K562 (cell line): Measurements from ENCODE around the gene MET. TPM values are rescaled to one million over a fixed set of nuclear protein-coding genes. Genes with fewer than 3 reads are reported as not detected.

ENCODE experiments used
- ATAC-seq: fragments of 200-7000 bp; cut with Tn5 transposase; 3 replicates; pipeline ENCODE4 v1.9.1; 2020; ENCODE audit warnings: moderate library complexity
- BruUV-seq: library from RNA; stranded (reverse); fragments of 400-500 nt; replicated peaks from 2 replicates; lab custom pipeline; 2021; lab: Mats Ljungman, UMichigan
- CTCF ChIA-PET: fragments of 300-600 bp; formaldehyde crosslinking; extraction: SDS; loops from one replicate; lab custom pipeline; 2021; ENCODE audit warnings: low intra/inter-chr PET ratio; lab: Yijun Ruan, JAX
- POLR2A ChIA-PET: fragments of 300-600, 350-650 bp; sonication (Branson Sonifier 250); formaldehyde crosslinking; extraction: SDS; loops from one replicate; lab custom pipeline; 2021; ENCODE audit warnings: antibody characterized with exemption, inconsistent platforms; lab: Yijun Ruan, JAX
- DNase-seq, 4 experiments: peaks; one replicate each; pipeline versions ENCODE4 v3.0.0 to v3.0.0-alpha.2; 2011 to 2018; ENCODE audit warnings: low spot score in 3 of 4, mixed read lengths in 3 of 4; ENCODE audit errors: extremely low read depth in 1 of 4
- FAIRE-seq: peaks from 2 replicates; lab custom pipeline; 2011; peaks lifted over from hg19 to GRCh38; lab: Jason Lieb, UNC
- H2AFZ ChIP-seq: 2 replicates; pipeline ENCODE4 v1.6.0; 2011; ENCODE audit warnings: low read depth, low read length, control low read depth, inconsistent platforms
- H3K27ac ChIP-seq: fragments of 200-600 bp; 3 replicates; pipeline ENCODE4 v1.8.0; 2011; ENCODE audit warnings: low read depth, mild to moderate bottlenecking, control low read depth, inconsistent platforms, low read length, moderate library complexity, mixed read lengths; ENCODE audit errors: extremely low read depth
- H3K27me3 ChIP-seq, 2 experiments: fragments of 300-600 bp in 1 of 2; 2 replicates in 1 of 2; 3 replicates in 1 of 2; pipeline versions ENCODE4 v1.6.0 to v1.8.0; 2011; ENCODE audit warnings: inconsistent platforms in 2 of 2, low read length in 2 of 2, mild to moderate bottlenecking in 1 of 2, mixed read lengths in 1 of 2, moderate library complexity in 1 of 2; ENCODE audit not compliant: control insufficient read depth in 2 of 2, insufficient read depth in 2 of 2
- H3K36me3 ChIP-seq: fragments of 300-600 bp; 3 replicates; pipeline ENCODE4 v1.8.0; 2011; ENCODE audit warnings: mild to moderate bottlenecking, low read length, inconsistent platforms; ENCODE audit not compliant: control insufficient read depth, insufficient read depth
- H3K4me1 ChIP-seq, 2 experiments: fragments of 200-600 bp in 1 of 2; replicated peaks in 1 of 2; 2 replicates in 1 of 2; 3 replicates in 1 of 2; pipeline versions ENCODE4 v1.5.1 to v1.8.0; 2011; ENCODE audit warnings: inconsistent platforms in 2 of 2, low read length in 2 of 2, mild to moderate bottlenecking in 1 of 2, mixed read lengths in 1 of 2, moderate library complexity in 1 of 2; ENCODE audit not compliant: control insufficient read depth in 2 of 2, insufficient read depth in 2 of 2
- H3K4me2 ChIP-seq: 2 replicates; pipeline ENCODE4 v1.6.1; 2011; ENCODE audit warnings: low read length, control low read depth, inconsistent platforms, mixed read lengths; ENCODE audit not compliant: insufficient read depth
- H3K4me3 ChIP-seq: fragments of 200-600 bp; sonication (generic), shearing (Covaris generic); 2 replicates; pipeline ENCODE4 v1.5.1; 2016; ENCODE audit warnings: control low read depth, inconsistent platforms
- H3K79me2 ChIP-seq: fragments of 200-600 bp; 3 replicates; pipeline ENCODE4 v1.8.0; 2011; ENCODE audit warnings: low read length, inconsistent platforms; ENCODE audit not compliant: control insufficient read depth, insufficient read depth
- H3K9ac ChIP-seq, 2 experiments: 2 replicates each; pipeline versions ENCODE4 v1.6.0 to v1.6.1; 2011; ENCODE audit warnings: low read depth in 2 of 2, low read length in 2 of 2, control low read depth in 1 of 2, inconsistent platforms in 1 of 2, mild to moderate bottlenecking in 1 of 2, mixed read lengths in 1 of 2; ENCODE audit not compliant: insufficient read depth in 1 of 2
- H3K9me1 ChIP-seq: one replicate; pipeline ENCODE4 v1.6.0; 2011; ENCODE audit warnings: inconsistent platforms, mild to moderate bottlenecking, low read length, moderate library complexity; ENCODE audit not compliant: control insufficient read depth, insufficient read depth
- H3K9me3 ChIP-seq: replicated peaks from 2 replicates; pipeline ENCODE4 v1.5.1; 2011; ENCODE audit warnings: low read depth, low read length, inconsistent platforms; ENCODE audit not compliant: control insufficient read depth, insufficient read depth
- H4K20me1 ChIP-seq: replicated peaks from 2 replicates; pipeline ENCODE4 v1.6.1; 2011; ENCODE audit warnings: low read length, inconsistent platforms, mixed read lengths; ENCODE audit not compliant: control insufficient read depth, insufficient read depth
- CREM ChIP-seq: IDR thresholded peaks from 2 replicates; pipeline ENCODE4 v1.6.1; 2014; ENCODE audit warnings: antibody characterized with exemption, low read depth
- PTTG1 ChIP-seq: fragments of 450-650 bp; IDR thresholded peaks from 2 replicates; pipeline ENCODE4 v1.6.1; 2016; ENCODE audit warnings: low read depth, mild to moderate bottlenecking, missing genetic modification characterization, missing compliant biosample characterization
- U2AF2 ChIP-seq: fragments of 200-400 bp; formaldehyde crosslinking; optimal IDR thresholded peaks from 2 replicates; pipeline ENCODE3; 2017; ENCODE audit warnings: low read depth, mild to moderate bottlenecking, low read length
- ZNF121 ChIP-seq: sonication (generic); formaldehyde crosslinking; conservative IDR thresholded peaks from 2 replicates; pipeline ENCODE4 v1.8.0; 2022; ENCODE audit warnings: missing genetic modification reagents
- WGBS: fragments of 100-300 bp; shearing (Covaris generic); methylation state at CpG from one replicate; pipeline ENCODE4 v1.1.6; 2016; ENCODE audit warnings: low coverage, mixed read lengths; ENCODE audit not compliant: insufficient coverage; ENCODE audit errors: missing lambda C conversion rate; 5-methylcytosine and 5-hydroxymethylcytosine counted together
- in situ Hi-C: fragments of 300-500 bp; cut with MboI; formaldehyde crosslinking; loops from 4 replicates; pipeline ENCODE4 v1.15.0; 2018; ENCODE audit warnings: inconsistent platforms, mixed read lengths
- intact Hi-C: fragments of 100-400 bp; cut with micrococcal nuclease; formaldehyde crosslinking; loops from 2 replicates; pipeline ENCODE4 v1.14.2; 2022
- polyA plus RNA-seq, 8 experiments: library from polyadenylated mRNA; depleted of rRNA in 4 of 8; stranded (reverse) in 5 of 8; unstranded in 3 of 8; fragments of >200 nt; fragmentation: Nextera tagmentation in 2 of 8; fragmentation: Illumina TruSeq in 1 of 8; extraction: Ambion mirVana in 2 of 8; extraction: Trizol in 1 of 8; gene quantifications; 2 replicates each; pipeline versions ENCODE4 v1.2.1 to v1.2.3, GENCODE V29; 2011 to 2014; ENCODE audit warnings: inconsistent platforms in 1 of 8, missing spikeins in 1 of 8
- total RNA-seq, 7 experiments: library from RNA; depleted of rRNA in 6 of 7; stranded (reverse); fragments of >200 nt in 6 of 7; fragmentation: Illumina TruSeq in 2 of 7; extraction: Trizol in 2 of 7; gene quantifications; 2 replicates each; pipeline versions ENCODE4 v1.2.1 to v1.2.3, GENCODE V29; 2011 to 2021; ENCODE audit warnings: low replicate concordance in 1 of 7
- TF ChIP-seq, protein P1 (sequence below): sonication (generic); formaldehyde crosslinking; IDR thresholded peaks from 2 replicates; pipeline ENCODE4 v1.8.1; 2022; ENCODE audit warnings: missing genetic modification reagents

The MET gene
- total and polyA plus RNA-seq, 9 of the 15 experiments (the other 6 are each of a cell fraction or from before 2014, with no cell fraction given) = 0.84 to 2.4 (median 1.1) TPM

DNA sequence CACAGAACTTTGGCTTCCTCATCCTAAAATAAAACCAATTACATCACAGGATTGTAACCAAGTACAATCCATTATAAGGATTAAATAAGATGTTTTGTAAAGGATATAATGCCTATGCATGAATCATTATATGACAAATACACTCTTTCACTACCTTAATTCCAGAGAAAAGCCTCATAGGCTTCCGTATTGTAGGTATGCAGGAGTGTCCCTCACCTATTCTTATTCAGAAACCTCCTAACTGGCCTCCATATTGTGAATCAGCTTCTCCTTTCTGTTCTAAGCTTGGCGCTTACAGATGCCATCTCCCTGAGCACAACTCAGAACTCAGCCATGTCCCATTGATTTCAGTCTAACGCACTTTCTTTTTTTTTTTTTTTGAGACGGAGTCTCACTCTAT is 120.8 kb downstream of the MET start (continued):
- TF ChIP-seq U2AF2 (no peak), PTTG1 (tag) (no peak)
- TF ChIP-seq, all 486 proteins: peak for 0

DNA sequence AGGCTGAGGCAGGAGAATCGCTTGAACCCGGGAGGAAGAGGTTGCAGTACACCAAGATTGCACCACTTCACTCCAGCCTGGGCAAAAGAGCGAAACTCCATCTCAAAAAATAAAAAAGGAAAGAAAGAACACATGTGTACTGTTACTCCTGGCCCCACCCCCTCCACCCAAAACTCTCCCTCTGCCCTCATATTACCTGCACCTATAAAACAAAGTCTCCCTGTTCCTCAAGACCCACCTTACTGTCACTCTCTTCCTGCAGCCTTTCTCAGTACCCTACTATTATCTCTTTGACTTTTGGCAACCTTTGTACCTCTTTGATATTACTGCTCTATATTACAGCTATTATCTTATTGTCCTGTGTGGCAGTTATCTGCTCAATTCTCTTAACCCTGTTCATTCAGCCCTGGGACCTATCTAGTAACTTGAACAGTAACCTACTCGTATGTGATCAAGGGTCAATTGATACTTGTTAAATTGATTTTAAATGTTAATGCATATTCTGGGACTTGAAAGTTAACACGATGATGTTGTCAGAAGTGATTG is 121.9 kb downstream of the MET start:
- no peak overlapping the region for H3K9ac ChIP-seq
- no peaks in the 10 kb centered on the region for H3K9me3 ChIP-seq
- no peak for DNase-seq
- TF ChIP-seq, protein P1, sequence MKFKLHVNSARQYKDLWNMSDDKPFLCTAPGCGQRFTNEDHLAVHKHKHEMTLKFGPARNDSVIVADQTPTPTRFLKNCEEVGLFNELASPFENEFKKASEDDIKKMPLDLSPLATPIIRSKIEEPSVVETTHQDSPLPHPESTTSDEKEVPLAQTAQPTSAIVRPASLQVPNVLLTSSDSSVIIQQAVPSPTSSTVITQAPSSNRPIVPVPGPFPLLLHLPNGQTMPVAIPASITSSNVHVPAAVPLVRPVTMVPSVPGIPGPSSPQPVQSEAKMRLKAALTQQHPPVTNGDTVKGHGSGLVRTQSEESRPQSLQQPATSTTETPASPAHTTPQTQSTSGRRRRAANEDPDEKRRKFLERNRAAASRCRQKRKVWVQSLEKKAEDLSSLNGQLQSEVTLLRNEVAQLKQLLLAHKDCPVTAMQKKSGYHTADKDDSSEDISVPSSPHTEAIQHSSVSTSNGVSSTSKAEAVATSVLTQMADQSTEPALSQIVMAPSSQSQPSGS = no peak
- TF ChIP-seq CREM = no peak
- TF ChIP-seq ZNF121 (CRISPR knock-in tag) = no peak
- intact Hi-C loops (no loop called here), in situ Hi-C loops (no loop called here)
- H3K9me1 ChIP-seq = no peaks in the 10 kb centered on the region
- BruUV-seq = no TSS peak
- ChIA-PET CTCF (no interaction called here), POLR2A (interaction anchor here (0.9 to 1.0 kb wide), 2 partner anchors 20 to 51 kb away, joined by 3 read pairs; no protein-coding TSS in a partner anchor)
- H3K4me1 ChIP-seq = no peaks in the 10 kb centered on the region
- no peak for ATAC-seq
- peaks cover 28 to 34% of the 10 kb centered on the region in 2 experiments for H3K27me3 ChIP-seq
- H3K4me3 ChIP-seq = no peak overlapping the region
- H3K79me2 ChIP-seq = no peaks in the 10 kb centered on the region
- H4K20me1 ChIP-seq = no peaks in the 10 kb centered on the region
- no peak for FAIRE-seq
- no peak overlapping the region for H2AFZ ChIP-seq
- 0% methylated on average over 5 of the region's 5 CpGs for WGBS
- no peak overlapping the region for H3K4me2 ChIP-seq
- no peaks in the 10 kb centered on the region for H3K36me3 ChIP-seq
- H3K27ac ChIP-seq = no peak overlapping the region
